ENCODE results near the gene CAND2.

DNA sequence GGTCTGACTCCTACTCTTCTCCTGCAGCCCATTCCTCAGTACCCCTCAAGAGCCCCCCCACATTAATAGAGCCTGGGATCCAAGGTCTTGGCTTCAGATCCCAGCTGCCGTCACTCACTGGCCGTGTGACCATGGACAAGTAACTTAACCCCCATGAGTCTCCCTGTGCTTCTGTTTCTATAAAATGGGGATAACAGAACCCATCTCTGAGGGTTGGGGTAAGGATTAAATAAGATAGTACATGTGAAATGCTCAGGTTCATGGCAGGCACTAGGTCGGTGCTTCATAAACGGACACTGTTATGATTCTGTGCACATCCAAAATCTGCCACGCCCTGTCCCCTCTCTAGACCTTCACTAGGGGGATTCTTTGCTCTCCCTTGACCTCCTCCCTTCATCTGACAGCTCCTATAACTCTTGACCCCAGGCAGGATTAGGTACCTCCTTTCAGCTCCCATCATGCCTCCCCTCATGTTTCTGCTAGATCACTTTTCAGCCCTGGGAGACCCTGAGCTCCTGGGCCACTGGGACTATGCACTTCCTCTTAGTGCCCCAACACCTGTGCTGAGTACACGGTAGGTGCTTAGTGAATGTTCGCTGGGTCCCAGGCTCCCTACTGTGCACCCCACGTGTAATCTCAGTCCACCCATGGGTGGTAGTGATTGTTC lies 1.5 kb downstream of the CAND2 start:
- TF ChIP-seq, protein P1, sequence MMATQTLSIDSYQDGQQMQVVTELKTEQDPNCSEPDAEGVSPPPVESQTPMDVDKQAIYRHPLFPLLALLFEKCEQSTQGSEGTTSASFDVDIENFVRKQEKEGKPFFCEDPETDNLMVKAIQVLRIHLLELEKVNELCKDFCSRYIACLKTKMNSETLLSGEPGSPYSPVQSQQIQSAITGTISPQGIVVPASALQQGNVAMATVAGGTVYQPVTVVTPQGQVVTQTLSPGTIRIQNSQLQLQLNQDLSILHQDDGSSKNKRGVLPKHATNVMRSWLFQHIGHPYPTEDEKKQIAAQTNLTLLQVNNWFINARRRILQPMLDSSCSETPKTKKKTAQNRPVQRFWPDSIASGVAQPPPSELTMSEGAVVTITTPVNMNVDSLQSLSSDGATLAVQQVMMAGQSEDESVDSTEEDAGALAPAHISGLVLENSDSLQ (IDR thresholded peaks at IDR 0.05): no peak
- no peak for TF ChIP-seq HDGF (IDR thresholded peaks at IDR 0.05; ENCODE audit: borderline replicate concordance)
- TF ChIP-seq NFRKB (IDR thresholded peaks at IDR 0.05): no peak
- no peak for TF ChIP-seq SUZ12 (IDR thresholded peaks at IDR 0.05)

All from HEK293T (cell line).